Neural cell (in vitro differentiated cells): ENCODE results near the gene SHANK3. TPM values are rescaled to one million over a fixed set of nuclear protein-coding genes. Genes with fewer than 3 reads are reported as not detected.

Source experiments
- H2AFZ ChIP-seq: fragments of 200-600, 300-800 bp; sonication (generic), shearing (Covaris generic); 2 replicates; pipeline ENCODE4 v1.6.0; 2014; ENCODE audit warnings: low read depth, mild to moderate bottlenecking, antibody characterized with exemption, low read length, moderate library complexity
- H3F3A ChIP-seq: fragments of 200-600 bp; shearing (Covaris generic); 2 replicates; pipeline ENCODE4 v1.6.1; 2016; ENCODE audit warnings: mild to moderate bottlenecking, moderate library complexity, mixed read lengths, antibody characterized with exemption, low read length; ENCODE audit not compliant: insufficient read depth, poor library complexity, severe bottlenecking
- H3K27ac ChIP-seq: fragments of 200-600, 300-800 bp; sonication (generic), shearing (Covaris generic); 2 replicates; pipeline ENCODE4 v1.5.1; 2014; ENCODE audit warnings: mild to moderate bottlenecking, low read length, moderate library complexity
- H3K27me3 ChIP-seq: fragments of 300-800, 200-600 bp; sonication (generic), shearing (Covaris generic); 2 replicates; pipeline ENCODE4 v1.6.0; 2014; ENCODE audit warnings: mild to moderate bottlenecking, low read depth, low read length, moderate library complexity; ENCODE audit not compliant: insufficient read depth
- H3K36me3 ChIP-seq: fragments of 300-800, 200-600 bp; sonication (generic), shearing (Covaris generic); 2 replicates; pipeline ENCODE4 v1.5.1; 2014; ENCODE audit warnings: mild to moderate bottlenecking, antibody characterized with exemption, low read length, moderate library complexity; ENCODE audit not compliant: insufficient read depth
- H3K4me2 ChIP-seq: fragments of 300-800, 200-600 bp; sonication (generic), shearing (Covaris generic); 2 replicates; pipeline ENCODE4 v1.6.0; 2014; ENCODE audit warnings: mild to moderate bottlenecking, low read length
- H3K4me3 ChIP-seq: fragments of 300-800, 200-600 bp; sonication (generic), shearing (Covaris generic); 2 replicates; pipeline ENCODE4 v1.5.1; 2014; ENCODE audit warnings: mild to moderate bottlenecking, low read length, moderate library complexity
- H3K79me2 ChIP-seq: fragments of 200-600 bp; shearing (Covaris generic); replicated peaks from 2 replicates; pipeline ENCODE4 v1.6.0; 2014; ENCODE audit warnings: mild to moderate bottlenecking, low read length, moderate library complexity; ENCODE audit not compliant: insufficient read depth
- H3K9ac ChIP-seq: fragments of 300-800, 200-600 bp; sonication (generic), shearing (Covaris generic); 2 replicates; pipeline ENCODE4 v1.6.1; 2016; ENCODE audit warnings: mild to moderate bottlenecking, low read length, mixed read lengths
- H3K9me2 ChIP-seq: fragments of 200-600 bp; shearing (Covaris generic); 2 replicates; pipeline ENCODE4 v1.6.1; 2016; ENCODE audit warnings: mild to moderate bottlenecking, low read length, mixed read lengths; ENCODE audit not compliant: insufficient read depth
- H3K9me3 ChIP-seq: fragments of 200-600, 300-800 bp; sonication (generic), shearing (Covaris generic); 2 replicates; pipeline ENCODE4 v1.6.1; 2016; ENCODE audit warnings: mild to moderate bottlenecking, mixed run types, low read length, moderate library complexity, mixed read lengths
- H4K20me1 ChIP-seq: fragments of 200-600 bp; shearing (Covaris generic); 2 replicates; pipeline ENCODE4 v1.6.1; 2016; ENCODE audit warnings: mild to moderate bottlenecking, mixed run types; ENCODE audit not compliant: insufficient read depth
- EP300 ChIP-seq: fragments of 450-650 bp; conservative IDR thresholded peaks from 2 replicates; pipeline ENCODE4 v1.6.1; 2014; ENCODE audit warnings: antibody characterized with exemption, mild to moderate bottlenecking, moderate library complexity; ENCODE audit not compliant: poor library complexity, severe bottlenecking
- EZH2 ChIP-seq: fragments of 200-600, 300-800 bp; shearing (Covaris generic), sonication (generic); IDR thresholded peaks from 2 replicates; pipeline ENCODE4 v1.6.1; 2014; ENCODE audit warnings: antibody characterized with exemption, low read length, borderline replicate concordance, mild to moderate bottlenecking; ENCODE audit not compliant: insufficient read depth, poor library complexity, severe bottlenecking
- MXI1 ChIP-seq: fragments of 450-650 bp; conservative IDR thresholded peaks from 2 replicates; pipeline ENCODE4 v1.6.1; 2014; ENCODE audit warnings: antibody characterized with exemption, mild to moderate bottlenecking; ENCODE audit not compliant: poor library complexity, severe bottlenecking
- POLR2AphosphoS5 ChIP-seq: IDR thresholded peaks from 2 replicates; pipeline ENCODE4 v1.6.1; 2012
- RAD21 ChIP-seq: fragments of 450-650 bp; conservative IDR thresholded peaks from 2 replicates; pipeline ENCODE4 v1.6.1; 2014; ENCODE audit warnings: antibody characterized with exemption, mild to moderate bottlenecking, moderate library complexity
- SMC3 ChIP-seq: fragments of 450-650 bp; conservative IDR thresholded peaks from 2 replicates; pipeline ENCODE4 v1.6.1; 2014; ENCODE audit warnings: antibody characterized with exemption, mild to moderate bottlenecking, moderate library complexity; ENCODE audit not compliant: poor library complexity
- TAF1 ChIP-seq: IDR thresholded peaks from 2 replicates; pipeline ENCODE4 v1.6.1; 2012; ENCODE audit warnings: low read depth
- polyA plus RNA-seq: library from polyadenylated mRNA; depleted of rRNA; stranded (reverse); fragments of >200 nt; gene quantifications from 2 replicates; pipeline ENCODE4 v1.2.3, GENCODE V29; 2014
- TF ChIP-seq, protein P1 (sequence below): fragments of 450-650 bp; IDR thresholded peaks from 2 replicates; pipeline ENCODE4 v1.5.1; 2014; ENCODE audit warnings: antibody characterized with exemption, mild to moderate bottlenecking, moderate library complexity; ENCODE audit not compliant: poor library complexity, severe bottlenecking
- TF ChIP-seq, protein P2 (sequence below): IDR thresholded peaks from 2 replicates; pipeline ENCODE4 v1.6.1; 2012; ENCODE audit warnings: borderline replicate concordance

The SHANK3 gene
- polyA plus RNA-seq, 1 donor from 2014 or later = 5.5 TPM

DNA sequence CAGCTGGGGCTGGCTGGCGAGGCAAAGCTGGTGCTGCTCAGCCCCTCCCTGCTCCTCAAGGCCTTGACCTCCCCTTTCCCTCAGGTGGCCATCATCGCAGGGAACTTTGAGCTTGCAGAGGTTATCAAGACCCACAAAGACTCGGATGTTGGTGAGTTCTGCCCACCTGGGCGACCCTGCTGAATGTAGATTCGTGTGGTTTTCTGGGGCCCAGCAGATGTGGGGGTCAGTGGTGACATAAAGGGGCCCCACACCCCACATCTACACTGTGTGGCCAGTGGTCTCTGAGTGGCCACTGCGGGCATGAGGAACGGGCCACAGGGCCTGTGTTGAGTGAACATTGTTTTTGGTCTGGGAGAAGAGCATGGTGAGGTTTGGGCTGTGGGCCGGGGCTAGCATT, 11.9 kb downstream of the SHANK3 start:
- no peak overlapping the region for H3K4me2 ChIP-seq
- H3K36me3 ChIP-seq = no peaks in the 10 kb centered on the region
- no peak overlapping the region for H3K4me3 ChIP-seq
- TF ChIP-seq SMC3 (no peak), EP300 (no peak), EZH2 (no peak), MXI1 (no peak), TAF1 (no peak), POLR2AphosphoS5 (no peak), RAD21 (no peak)
- TF ChIP-seq, protein P1, sequence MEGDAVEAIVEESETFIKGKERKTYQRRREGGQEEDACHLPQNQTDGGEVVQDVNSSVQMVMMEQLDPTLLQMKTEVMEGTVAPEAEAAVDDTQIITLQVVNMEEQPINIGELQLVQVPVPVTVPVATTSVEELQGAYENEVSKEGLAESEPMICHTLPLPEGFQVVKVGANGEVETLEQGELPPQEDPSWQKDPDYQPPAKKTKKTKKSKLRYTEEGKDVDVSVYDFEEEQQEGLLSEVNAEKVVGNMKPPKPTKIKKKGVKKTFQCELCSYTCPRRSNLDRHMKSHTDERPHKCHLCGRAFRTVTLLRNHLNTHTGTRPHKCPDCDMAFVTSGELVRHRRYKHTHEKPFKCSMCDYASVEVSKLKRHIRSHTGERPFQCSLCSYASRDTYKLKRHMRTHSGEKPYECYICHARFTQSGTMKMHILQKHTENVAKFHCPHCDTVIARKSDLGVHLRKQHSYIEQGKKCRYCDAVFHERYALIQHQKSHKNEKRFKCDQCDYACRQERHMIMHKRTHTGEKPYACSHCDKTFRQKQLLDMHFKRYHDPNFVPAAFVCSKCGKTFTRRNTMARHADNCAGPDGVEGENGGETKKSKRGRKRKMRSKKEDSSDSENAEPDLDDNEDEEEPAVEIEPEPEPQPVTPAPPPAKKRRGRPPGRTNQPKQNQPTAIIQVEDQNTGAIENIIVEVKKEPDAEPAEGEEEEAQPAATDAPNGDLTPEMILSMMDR = no peak
- TF ChIP-seq, protein P2, sequence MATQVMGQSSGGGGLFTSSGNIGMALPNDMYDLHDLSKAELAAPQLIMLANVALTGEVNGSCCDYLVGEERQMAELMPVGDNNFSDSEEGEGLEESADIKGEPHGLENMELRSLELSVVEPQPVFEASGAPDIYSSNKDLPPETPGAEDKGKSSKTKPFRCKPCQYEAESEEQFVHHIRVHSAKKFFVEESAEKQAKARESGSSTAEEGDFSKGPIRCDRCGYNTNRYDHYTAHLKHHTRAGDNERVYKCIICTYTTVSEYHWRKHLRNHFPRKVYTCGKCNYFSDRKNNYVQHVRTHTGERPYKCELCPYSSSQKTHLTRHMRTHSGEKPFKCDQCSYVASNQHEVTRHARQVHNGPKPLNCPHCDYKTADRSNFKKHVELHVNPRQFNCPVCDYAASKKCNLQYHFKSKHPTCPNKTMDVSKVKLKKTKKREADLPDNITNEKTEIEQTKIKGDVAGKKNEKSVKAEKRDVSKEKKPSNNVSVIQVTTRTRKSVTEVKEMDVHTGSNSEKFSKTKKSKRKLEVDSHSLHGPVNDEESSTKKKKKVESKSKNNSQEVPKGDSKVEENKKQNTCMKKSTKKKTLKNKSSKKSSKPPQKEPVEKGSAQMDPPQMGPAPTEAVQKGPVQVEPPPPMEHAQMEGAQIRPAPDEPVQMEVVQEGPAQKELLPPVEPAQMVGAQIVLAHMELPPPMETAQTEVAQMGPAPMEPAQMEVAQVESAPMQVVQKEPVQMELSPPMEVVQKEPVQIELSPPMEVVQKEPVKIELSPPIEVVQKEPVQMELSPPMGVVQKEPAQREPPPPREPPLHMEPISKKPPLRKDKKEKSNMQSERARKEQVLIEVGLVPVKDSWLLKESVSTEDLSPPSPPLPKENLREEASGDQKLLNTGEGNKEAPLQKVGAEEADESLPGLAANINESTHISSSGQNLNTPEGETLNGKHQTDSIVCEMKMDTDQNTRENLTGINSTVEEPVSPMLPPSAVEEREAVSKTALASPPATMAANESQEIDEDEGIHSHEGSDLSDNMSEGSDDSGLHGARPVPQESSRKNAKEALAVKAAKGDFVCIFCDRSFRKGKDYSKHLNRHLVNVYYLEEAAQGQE = no peak
- H3F3A ChIP-seq = no peaks in the 10 kb centered on the region
- no peak overlapping the region for H3K9ac ChIP-seq
- no peak overlapping the region for H2AFZ ChIP-seq
- H3K27me3 ChIP-seq = no peaks in the 10 kb centered on the region
- H3K27ac ChIP-seq = no peak overlapping the region
- H3K79me2 ChIP-seq = no peaks in the 10 kb centered on the region
- no peaks in the 10 kb centered on the region for H3K9me2 ChIP-seq
- H3K9me3 ChIP-seq = no peaks in the 10 kb centered on the region
- no peaks in the 10 kb centered on the region for H4K20me1 ChIP-seq

DNA sequence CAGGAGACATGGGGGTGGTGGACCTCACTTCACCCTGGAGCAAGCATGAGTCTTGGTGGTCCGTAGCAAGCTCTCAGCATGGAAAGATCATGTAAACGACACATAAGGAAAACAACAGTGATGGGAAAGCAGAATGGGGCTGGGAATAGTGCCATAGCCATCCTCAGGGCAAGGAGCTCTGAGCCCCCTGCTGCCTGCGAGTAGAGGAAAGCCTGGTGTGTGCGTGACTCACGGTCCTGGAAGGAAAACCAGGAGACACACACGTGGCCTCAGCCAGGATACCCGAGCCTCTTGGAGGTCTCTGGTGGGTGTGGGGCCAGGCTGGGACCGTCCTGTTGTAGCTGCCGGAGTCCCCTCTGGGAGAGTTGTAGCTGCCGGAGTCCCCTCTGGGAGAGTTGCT, 12.4 kb downstream of the SHANK3 start:
- Histone ChIP-seq H3K9ac (no peak overlapping the region), H3K27ac (no peak overlapping the region), H2AFZ (no peak overlapping the region), H3K79me2 (no peaks in the 10 kb centered on the region), H3F3A (no peaks in the 10 kb centered on the region), H3K9me2 (no peaks in the 10 kb centered on the region), H3K9me3 (no peaks in the 10 kb centered on the region), H3K27me3 (no peaks in the 10 kb centered on the region), H4K20me1 (no peaks in the 10 kb centered on the region), H3K4me2 (no peak overlapping the region), H3K4me3 (no peak overlapping the region), H3K36me3 (no peaks in the 10 kb centered on the region)
- TF ChIP-seq, protein P1 = no peak
- TF ChIP-seq POLR2AphosphoS5 (no peak), EZH2 (no peak), MXI1 (no peak), EP300 (no peak), SMC3 (no peak), RAD21 (no peak), TAF1 (no peak)
- TF ChIP-seq, protein P2 = no peak
